ENCODE measurements around the gene RND1. TPM values are rescaled to one million over a fixed set of nuclear protein-coding genes. Genes with fewer than 3 reads are reported as not detected.

Gene RND1
- total and polyA plus RNA-seq, 2 of the 8 experiments (the other 6 are each of a cell fraction or from before 2014, with no cell fraction given): 15.8 to 17.1 TPM

- no peak overlapping the region for H3K4me2 ChIP-seq (ENCODE audit: insufficient read depth in 1 of 2, low read depth in 2 of 2, low read length in 2 of 2)
- CTCF ChIA-PET (ENCODE audit: partially characterized antibody): interaction anchor here (0.8 to 20.7 kb wide), 5 partner anchors 8 to 93 kb away, joined by 3 to 678 read pairs (median 4); partner anchors contain the start of genes DDX23, RND1 and WNT10B
- H3K23me2 ChIP-seq (ENCODE audit: low read depth, low read length): no peaks in the 10 kb centered on the region; the same call in 1 of the 2 replicates
- no peak overlapping the region for H3K14ac ChIP-seq (ENCODE audit: insufficient read length)
- POLR2A ChIA-PET (ENCODE audit: partially characterized antibody): interaction anchor here (1.2 to 23.7 kb wide), 3 partner anchors 12 to 252 kb away, joined by 3 to 651 read pairs (median 8); partner anchors contain the start of genes DDX23, RND1 and TUBA1B
- no peaks in the 10 kb centered on the region for H3K79me1 ChIP-seq (ENCODE audit: low read depth, low read length)
- H3K9me3 ChIP-seq (ENCODE audit: insufficient read depth in 2 of 2, low read depth in 1 of 2, low read length in 1 of 2): no peaks in the 10 kb centered on the region
- H2BK15ac ChIP-seq (ENCODE audit: low read length): no peak overlapping the region
- no peak overlapping the region for H2BK12ac ChIP-seq (ENCODE audit: low read depth, low read length)
- no peak overlapping the region for H3K23ac ChIP-seq (ENCODE audit: insufficient read length)
- no peak overlapping the region for H2BK20ac ChIP-seq (ENCODE audit: low read length)
- H3K79me2 ChIP-seq (ENCODE audit: control insufficient read depth in 1 of 2, insufficient read depth in 2 of 2, low read length in 2 of 2): no peaks in the 10 kb centered on the region
- no peak overlapping the region for H3K4me3 ChIP-seq (ENCODE audit: extremely low read depth in 1 of 4, insufficient read depth in 2 of 4, low read depth in 3 of 4, low read length in 4 of 4)
- no peak overlapping the region for H2AK5ac ChIP-seq (ENCODE audit: low read depth, low read length)
- H3K36me3 ChIP-seq (ENCODE audit: control insufficient read depth in 2 of 4, insufficient read depth in 4 of 4, low read length in 3 of 4): no peaks in the 10 kb centered on the region
- H3K9ac ChIP-seq (replicated peaks in 1 of 4; ENCODE audit: extremely low read depth in 1 of 4, low read depth in 3 of 4, low read length in 3 of 4): no peak overlapping the region
- H3K27ac ChIP-seq (ENCODE audit: low read depth, low read length): no peak overlapping the region
- no peak overlapping the region for H3K56ac ChIP-seq (replicated peaks; ENCODE audit: insufficient read length, low read depth, low read length)
- no peaks in the 10 kb centered on the region for H3K27me3 ChIP-seq (replicated peaks in 1 of 4; ENCODE audit: control insufficient read depth in 3 of 4, extremely low read depth in 1 of 4, insufficient read depth in 3 of 4, low read length in 3 of 4)
- no peak overlapping the region for H3K18ac ChIP-seq (ENCODE audit: extremely low read depth, low read length)
- H2BK5ac ChIP-seq (ENCODE audit: low read depth, low read length): no peak overlapping the region
- H4K91ac ChIP-seq (replicated peaks; ENCODE audit: insufficient read length, low read length): no peak overlapping the region
- H2BK120ac ChIP-seq (replicated peaks; ENCODE audit: low read depth, low read length): no peak overlapping the region
- no peak overlapping the region for H3K4ac ChIP-seq (replicated peaks; ENCODE audit: insufficient read length, low read depth, low read length)
- WGBS, 2 experiments (ENCODE audit: extremely low coverage in 1 of 2, insufficient coverage in 1 of 2, insufficient read length in 1 of 2, insufficient replicate concordance in 2 of 2, low coverage in 1 of 2, low lambda C conversion rate in 2 of 2, missing lambda C conversion rate in 1 of 2): 96% methylated on average over 2 of the region's 2 CpGs; no CpG with 5 or more reads in 1 of the 2 experiments
- H4K20me1 ChIP-seq (replicated peaks in 1 of 2; ENCODE audit: control insufficient read depth in 1 of 2, insufficient read depth in 2 of 2, low read length in 2 of 2): no peaks in the 10 kb centered on the region
- H4K8ac ChIP-seq (ENCODE audit: extremely low read depth, insufficient read depth, low read length): no peak overlapping the region
- DNase-seq (ENCODE audit: low read depth in 1 of 2, low spot score in 2 of 2) (no peak), FAIRE-seq (no peak)
- peaks cover 7 to 18% (median 13%) of the 10 kb centered on the region in 4 experiments for H3K4me1 ChIP-seq (replicated peaks in 1 of 4; ENCODE audit: control insufficient read depth in 3 of 4, insufficient read depth in 4 of 4, low read length in 3 of 4)
- no peak overlapping the region for H4K5ac ChIP-seq (ENCODE audit: insufficient read length, low read depth, low read length)
- no peak overlapping the region for H2AFZ ChIP-seq (ENCODE audit: low read length)
- TF ChIP-seq RFX5 (IDR thresholded peaks at IDR 0.05; ENCODE audit: borderline replicate concordance, low read depth, low read length) (no peak), EGR1 (IDR thresholded peaks at IDR 0.05; ENCODE audit: borderline replicate concordance, low read depth, low read length) (no peak), CHD2 (IDR thresholded peaks at IDR 0.05; ENCODE audit: low read length) (no peak), MAFK (IDR thresholded peaks at IDR 0.05; ENCODE audit: low read depth, low read length) (no peak), YY1 (IDR thresholded peaks at IDR 0.05; ENCODE audit: low read depth, low read length) (no peak), POLR2A (IDR thresholded peaks at IDR 0.05; ENCODE audit: control extremely low read depth in 1 of 2, low read depth in 2 of 2, low read length in 2 of 2) (no peak), SAP30 (IDR thresholded peaks at IDR 0.05; ENCODE audit: insufficient read depth, insufficient replicate concordance, low read length) (no peak), EZH2 (IDR thresholded peaks at IDR 0.05; ENCODE audit: low read depth, low read length, severe bottlenecking) (no peak), HDAC6 (IDR thresholded peaks at IDR 0.05; ENCODE audit: low read depth, low read length) (no peak), ZNF274 (IDR thresholded peaks at IDR 0.05; ENCODE audit: borderline replicate concordance, extremely low read depth, low read length) (no peak), RNF2 (IDR thresholded peaks at IDR 0.05; ENCODE audit: borderline replicate concordance, low read depth, low read length, missing control alignments, poor library complexity, severe bottlenecking) (no peak), PHF8 (conservative IDR thresholded peaks at IDR 0.05; ENCODE audit: low read depth, low read length) (no peak), RXRA (IDR thresholded peaks at IDR 0.05; ENCODE audit: insufficient read depth, low read depth, low read length) (no peak), BRCA1 (IDR thresholded peaks at IDR 0.05; ENCODE audit: low read depth, low read length) (no peak)
Measured at GRCh38 chr12:48878548-48878947, 12.9 kb upstream of the RND1 start.
